ACC112 (cell line): ENCODE data around the gene SMAD3.

Source experiments
- H2AFZ ChIP-seq: fragments of 200-600 bp; sonication (generic); one replicate; pipeline ENCODE4 v1.6.0; 2017; ENCODE audit warnings: antibody characterized with exemption, low read length; ENCODE audit not compliant: unreplicated experiment
- H3K27ac ChIP-seq: fragments of 200-600 bp; sonication (generic); 2 replicates; pipeline ENCODE4 v1.5.1; 2014; ENCODE audit warnings: low read depth, mild to moderate bottlenecking, antibody characterized with exemption, low read length, moderate library complexity
- H3K27me3 ChIP-seq: fragments of 200-600 bp; sonication (generic); 2 replicates; pipeline ENCODE4 v1.6.1; 2014; ENCODE audit warnings: mild to moderate bottlenecking, antibody characterized with exemption, low read length, moderate library complexity, mixed read lengths; ENCODE audit not compliant: insufficient read depth
- H3K36me3 ChIP-seq: fragments of 200-600 bp; sonication (generic); 2 replicates; pipeline ENCODE4 v1.6.1; 2016; ENCODE audit warnings: mild to moderate bottlenecking, antibody characterized with exemption, low read length, moderate library complexity, mixed read lengths; ENCODE audit not compliant: insufficient read depth
- H3K4me1 ChIP-seq: fragments of 200-600 bp; sonication (generic); one replicate; pipeline ENCODE4 v1.6.1; 2016; ENCODE audit warnings: low read length, mixed read lengths; ENCODE audit not compliant: insufficient read depth, unreplicated experiment, control insufficient read depth
- H3K4me3 ChIP-seq: fragments of 200-600 bp; sonication (generic); 2 replicates; pipeline ENCODE4 v1.5.1; 2014; ENCODE audit warnings: mild to moderate bottlenecking, low read depth, low read length
- H3K79me2 ChIP-seq: fragments of 200-600 bp; sonication (generic); one replicate; pipeline ENCODE4 v1.6.0; 2016; ENCODE audit warnings: low read length; ENCODE audit not compliant: control insufficient read depth, unreplicated experiment, insufficient read depth

The SMAD3 gene

DNA sequence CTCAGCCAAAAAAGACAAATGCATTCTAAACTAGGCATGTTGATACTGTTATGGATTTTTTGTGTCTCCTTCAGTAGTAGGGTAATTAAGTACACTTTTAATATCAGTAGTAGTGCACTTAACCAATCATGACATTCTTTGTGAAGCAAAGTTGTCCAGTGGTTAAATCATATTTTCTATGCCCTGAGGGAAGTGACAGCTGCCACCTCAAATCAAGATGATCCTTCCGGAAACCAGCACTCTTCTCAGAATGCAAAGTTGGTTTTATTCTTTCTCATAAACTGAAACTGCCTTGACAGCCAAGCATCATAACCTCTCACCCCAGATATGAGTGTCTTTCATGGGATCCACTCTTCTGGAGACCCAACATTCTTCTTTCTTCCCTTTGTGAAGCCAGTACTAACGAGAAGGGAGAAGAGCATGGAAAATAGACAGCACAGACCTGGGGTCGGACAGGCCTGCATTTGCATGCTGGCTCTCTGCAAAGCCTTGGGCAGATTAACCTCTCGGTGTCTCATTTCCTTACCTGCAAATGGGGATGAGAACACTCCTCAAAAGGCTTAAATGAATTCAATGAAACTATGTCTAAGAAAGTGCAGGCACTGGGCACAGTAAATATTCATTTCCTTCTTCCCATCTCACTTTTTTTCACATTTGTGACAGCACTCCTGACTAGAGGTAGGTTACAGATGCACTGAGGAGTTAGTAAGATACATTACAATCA, 175.9 kb downstream of the SMAD3 start:
- H3K79me2 ChIP-seq = peaks cover 75% of the 10 kb centered on the region
- H3K27me3 ChIP-seq = no peaks in the 10 kb centered on the region
- H3K4me1 ChIP-seq = peaks cover 22% of the 10 kb centered on the region
- no peak overlapping the region for H3K4me3 ChIP-seq
- H3K36me3 ChIP-seq = peaks cover 5% of the 10 kb centered on the region; the same call in 1 of the 2 replicates
- H2AFZ ChIP-seq = no peak overlapping the region
- H3K27ac ChIP-seq = no peak overlapping the region

- Histone ChIP-seq H3K27me3 (no peaks in the 10 kb centered on the region), H3K4me3 (no peak overlapping the region), H2AFZ (no peak overlapping the region), H3K36me3 (peaks cover 11% of the 10 kb centered on the region; the same call in 1 of the 2 replicates), H3K4me1 (peaks cover 22% of the 10 kb centered on the region), H3K79me2 (peaks cover 76% of the 10 kb centered on the region), H3K27ac (no peak overlapping the region)
These were observed 177.3 kb downstream of the SMAD3 start for GRCh38 chr15:67242708-67243111.
